ENCODE results near the gene AGRP. TPM values are rescaled to one million over a fixed set of nuclear protein-coding genes. Genes with fewer than 3 reads are reported as not detected.

Gene AGRP
- total RNA-seq: not detected in 2 replicates

- no peak for DNase-seq (ENCODE audit: low read depth)
- no peak within 1 kb of the TSS for H3K4me3 ChIP-seq (ENCODE audit: low read depth, low read length)
- no peak for TF ChIP-seq CTCF (IDR thresholded peaks at IDR 0.05; ENCODE audit: insufficient read depth, low read depth, low read length)
Measured at GRCh38 chr16:67483150-67483549, at the start of gene AGRP. AGRP (minus strand) TSS chr16:67483547; CDS start chr16:67483398, 149 bp downstream.

GRCh38 chr16:67531247-67531646, 47.9 kb upstream of the AGRP start:
- DNase-seq (ENCODE audit: low read depth): no peak
- no peak overlapping the region for H3K4me3 ChIP-seq (ENCODE audit: low read depth, low read length)
- no peak for TF ChIP-seq CTCF (IDR thresholded peaks at IDR 0.05; ENCODE audit: insufficient read depth, low read depth, low read length)

GRCh38 chr16:67530013-67530939, 46.9 kb upstream of the AGRP start:
- TF ChIP-seq CTCF (IDR thresholded peaks at IDR 0.05; ENCODE audit: insufficient read depth, low read depth, low read length): no peak
- peak; percentile 77 for DNase-seq (ENCODE audit: low read depth)
- peak overlapping the region; percentile 82 for H3K4me3 ChIP-seq (ENCODE audit: low read depth, low read length)

GRCh38 chr16:67529582-67530012, 46.2 kb upstream of the AGRP start:
- TF ChIP-seq CTCF (IDR thresholded peaks at IDR 0.05; ENCODE audit: insufficient read depth, low read depth, low read length): no peak
- H3K4me3 ChIP-seq (ENCODE audit: low read depth, low read length): peak overlapping the region; percentile 82
- no peak for DNase-seq (ENCODE audit: low read depth)

GRCh38 chr16:67528870-67529581, 45.7 kb upstream of the AGRP start:
- H3K4me3 ChIP-seq (ENCODE audit: low read depth, low read length): peak overlapping the region; percentile 82
- peak; percentile 48 for DNase-seq (ENCODE audit: low read depth)
- no peak for TF ChIP-seq CTCF (IDR thresholded peaks at IDR 0.05; ENCODE audit: insufficient read depth, low read depth, low read length)

- H3K4me3 ChIP-seq (ENCODE audit: low read depth, low read length): peak within 1 kb of the TSS; percentile 82
- TF ChIP-seq CTCF (IDR thresholded peaks at IDR 0.05; ENCODE audit: insufficient read depth, low read depth, low read length): no peak
- DNase-seq (ENCODE audit: low read depth): no peak
Measured at GRCh38 chr16:67528222-67528869, 45.0 kb upstream of the AGRP start, which contains the start of gene RIPOR1. RIPOR1 (plus strand) TSS chr16:67528829; CDS start chr16:67538447, 9,618 bp downstream.

Measured in fibroblast of villous mesenchyme (primary cell).